DMS153 treated with DMSO at 0.1 percent for 48 hours (cell line): ENCODE measurements around the gene SLC5A5.
"Not testable (repeated sequence)": the region's sequence is repeated elsewhere in the genome, so short reads cannot be mapped to it uniquely, and the experiment has no call there.

Experiments
- DNase-seq: peaks from one replicate; lab custom pipeline; 2025; ENCODE audit not compliant: unreplicated experiment; lab: John Stamatoyannopoulos, UW

The SLC5A5 gene

GRCh38 chr19:17871032-17871877 is 490 bp upstream of the SLC5A5 start:
- no peak for DNase-seq

GRCh38 chr19:17872251-17873001 is 681 bp downstream of the SLC5A5 start:
- DNase-seq = no peak

GRCh38 chr19:17873786-17874757 is 2.3 kb downstream of the SLC5A5 start:
- peak; percentile 30 for DNase-seq

DNA sequence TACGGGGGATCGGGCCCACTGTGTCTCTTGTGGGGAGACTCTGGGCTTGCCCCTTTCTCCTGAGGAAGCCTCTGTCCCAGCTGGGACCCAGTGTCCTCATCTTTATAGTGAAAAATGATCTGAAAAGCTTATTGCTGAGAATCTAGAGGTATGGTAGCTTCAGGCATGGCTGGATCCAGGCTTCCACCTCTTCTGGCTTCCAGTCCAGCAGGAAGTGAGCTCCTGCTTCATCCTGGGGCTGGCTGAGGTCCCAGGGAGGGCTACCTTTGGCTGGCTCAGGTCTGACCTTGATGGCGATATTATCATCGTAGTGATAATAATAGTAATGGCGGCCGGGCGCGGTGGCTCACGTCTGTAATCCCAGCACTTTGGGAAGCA is 3.0 kb downstream of the SLC5A5 start:
- no peak for DNase-seq

- DNase-seq = no peak
Measured at GRCh38 chr19:17877696-17878095, 6.0 kb downstream of the SLC5A5 start.

DNA sequence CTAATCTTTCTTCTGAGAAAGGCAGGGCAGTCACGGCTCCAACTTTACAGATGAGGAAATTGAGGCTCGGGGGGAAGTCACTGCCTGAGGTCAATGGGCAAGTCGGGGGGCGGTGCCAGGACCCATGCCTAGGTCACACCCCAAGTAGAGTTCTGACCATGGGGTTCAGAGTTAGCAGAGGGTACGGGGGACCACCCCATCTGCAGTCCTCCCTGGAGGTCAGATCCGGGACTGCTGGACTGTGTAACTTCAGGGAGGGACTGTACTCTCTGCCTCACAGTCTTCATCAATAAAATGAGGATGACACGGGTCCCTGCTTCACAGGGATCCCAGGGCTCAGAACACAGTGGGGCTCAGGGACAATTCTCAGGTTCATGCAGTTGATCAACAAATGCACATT is 7.7 kb downstream of the SLC5A5 start:
- no peak for DNase-seq

DNA sequence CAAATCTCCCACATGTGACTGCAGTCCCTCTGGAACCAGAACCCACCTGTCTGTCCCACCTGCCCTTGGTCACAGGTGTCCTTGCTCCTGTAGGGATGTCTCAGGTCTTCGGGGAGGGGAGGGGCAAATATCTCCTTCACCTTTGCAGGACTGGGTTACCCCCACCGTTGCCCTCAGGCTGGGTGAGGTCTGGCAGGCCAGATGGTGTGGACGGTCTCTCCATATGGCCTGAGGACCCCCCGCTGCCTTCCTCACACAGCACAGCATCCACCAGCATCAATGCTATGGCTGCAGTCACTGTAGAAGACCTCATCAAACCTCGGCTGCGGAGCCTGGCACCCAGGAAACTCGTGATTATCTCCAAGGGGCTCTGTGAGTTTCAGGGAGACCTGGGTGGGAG is 10.0 kb downstream of the SLC5A5 start:
- DNase-seq = no peak

DNA sequence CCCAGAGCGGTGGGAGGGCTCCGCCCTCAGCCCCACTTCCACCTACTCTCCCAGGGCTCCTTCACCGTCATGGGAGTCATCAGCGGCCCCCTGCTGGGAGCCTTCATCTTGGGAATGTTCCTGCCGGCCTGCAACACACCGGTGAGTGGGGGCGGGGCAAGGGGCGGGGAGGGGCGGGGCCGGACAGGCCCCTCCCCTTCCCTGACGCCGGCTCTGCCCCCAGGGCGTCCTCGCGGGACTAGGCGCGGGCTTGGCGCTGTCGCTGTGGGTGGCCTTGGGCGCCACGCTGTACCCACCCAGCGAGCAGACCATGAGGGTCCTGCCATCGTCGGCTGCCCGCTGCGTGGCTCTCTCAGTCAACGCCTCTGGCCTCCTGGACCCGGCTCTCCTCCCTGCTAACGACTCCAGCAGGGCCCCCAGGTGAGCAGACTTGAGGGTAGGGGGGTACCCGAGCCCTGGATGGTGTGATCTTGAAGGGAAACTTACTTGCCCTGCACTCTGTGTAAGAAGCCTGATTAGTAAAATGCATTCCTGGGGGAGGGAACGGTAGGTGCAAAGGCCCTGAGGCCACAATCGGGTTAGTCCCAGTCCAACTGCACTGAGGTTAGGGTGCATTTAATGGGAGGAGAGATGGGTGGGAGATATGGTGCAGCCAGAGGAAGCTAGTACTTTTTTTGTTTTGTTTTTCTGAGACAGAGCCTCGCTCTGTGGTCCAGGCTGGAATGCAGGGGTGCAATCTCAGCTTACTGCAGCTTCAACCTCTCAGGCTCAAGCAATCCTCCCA is 12.1 kb downstream of the SLC5A5 start:
- no peak for DNase-seq

DNA sequence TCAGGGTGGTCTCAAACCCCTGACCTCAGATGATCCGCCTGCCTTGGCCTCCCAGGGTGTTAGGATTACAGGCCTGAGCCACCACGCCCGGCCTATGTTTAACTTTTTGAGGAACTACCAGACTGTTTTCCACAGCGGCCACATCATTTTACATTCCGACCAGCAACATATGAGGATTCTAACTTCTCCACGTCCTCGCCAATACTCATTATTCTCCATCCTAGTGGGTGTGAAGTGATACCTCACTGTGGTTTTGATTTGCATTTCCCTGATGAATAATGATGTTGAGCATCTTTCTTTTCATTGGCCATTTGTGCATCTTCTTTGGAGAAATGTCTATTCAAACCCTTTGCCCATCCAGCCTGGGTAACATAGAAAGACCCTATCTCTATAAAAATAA is 14.8 kb downstream of the SLC5A5 start:
- DNase-seq = no peak

DNA sequence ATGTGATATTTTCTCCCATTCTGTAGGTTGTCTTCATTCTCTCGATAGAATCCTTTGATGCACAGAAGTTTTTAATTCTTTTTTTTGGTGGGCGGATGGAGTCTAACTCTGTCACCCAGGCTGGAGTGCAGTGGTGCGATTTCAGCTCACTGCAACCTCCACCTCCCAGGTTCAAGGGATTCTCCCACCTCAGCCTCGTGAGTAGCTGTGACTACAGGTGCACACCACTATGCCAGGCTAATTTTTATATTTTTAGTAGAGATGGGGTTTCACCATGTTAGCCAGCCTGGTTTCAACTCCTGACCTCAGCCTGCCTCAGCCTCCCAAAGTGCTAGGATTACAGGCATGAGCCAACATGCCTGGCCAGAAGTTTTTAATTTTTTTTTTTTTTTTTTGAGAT is 15.5 kb downstream of the SLC5A5 start:
- DNase-seq = not testable (repeated sequence)

GRCh38 chr19:17888260-17888659 is 16.5 kb downstream of the SLC5A5 start:
- DNase-seq = no peak

DNA sequence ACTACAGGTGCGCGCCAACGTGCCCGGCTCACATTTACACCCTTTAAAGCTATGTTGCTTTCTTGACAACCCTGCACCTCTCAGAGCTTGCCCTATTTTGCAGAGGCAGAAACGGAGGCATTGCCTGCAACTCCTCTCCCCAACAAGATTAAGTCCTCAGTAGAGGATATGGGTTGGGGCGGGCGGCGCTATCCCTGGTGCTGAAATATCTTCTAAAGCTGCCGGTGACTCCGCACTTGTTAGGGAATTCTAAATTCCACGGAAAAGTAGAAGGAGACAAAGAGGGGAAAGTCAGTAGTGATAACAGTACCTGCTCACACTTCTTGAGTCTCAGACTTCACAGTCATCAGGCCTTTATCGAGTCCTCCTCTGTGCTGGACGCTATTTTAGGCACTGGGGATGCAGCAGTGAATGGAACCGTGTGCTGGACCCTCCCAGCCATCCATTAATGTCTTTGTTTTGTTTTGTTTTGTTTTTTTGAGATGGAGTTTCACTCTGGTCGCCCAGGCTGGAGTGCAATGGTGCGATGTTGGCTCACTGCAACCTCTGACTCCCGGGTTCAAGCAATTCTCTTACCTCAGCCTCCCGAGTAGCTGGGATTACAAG is 18.0 kb downstream of the SLC5A5 start:
- no peak for DNase-seq

- no peak for DNase-seq
Measured at GRCh38 chr19:17893766-17894165, 22.0 kb downstream of the SLC5A5 start.

GRCh38 chr19:17902701-17903100 is 31.0 kb downstream of the SLC5A5 start:
- DNase-seq = no peak

DNA sequence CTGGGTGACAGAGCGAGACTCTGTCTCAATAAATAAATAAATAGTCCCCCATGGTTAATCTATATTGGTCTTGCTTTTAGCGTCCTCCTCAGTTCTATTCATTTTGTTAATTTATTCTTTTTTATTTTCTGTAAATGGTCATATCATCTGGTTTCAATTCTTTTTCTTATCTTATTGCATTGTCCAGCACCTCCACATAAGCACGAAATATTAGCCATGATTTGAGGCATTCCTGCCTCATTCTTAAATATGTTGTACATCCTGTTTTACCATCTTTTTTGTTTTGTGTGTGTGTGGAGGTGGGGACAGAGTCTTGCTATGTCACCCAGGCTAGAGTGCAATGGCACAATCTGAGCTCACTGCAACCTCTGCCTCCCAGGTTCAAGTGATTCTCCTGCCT is 36.5 kb downstream of the SLC5A5 start:
- DNase-seq = no peak

GRCh38 chr19:17909003-17909732 is 37.4 kb downstream of the SLC5A5 start:
- DNase-seq = no peak

DNA sequence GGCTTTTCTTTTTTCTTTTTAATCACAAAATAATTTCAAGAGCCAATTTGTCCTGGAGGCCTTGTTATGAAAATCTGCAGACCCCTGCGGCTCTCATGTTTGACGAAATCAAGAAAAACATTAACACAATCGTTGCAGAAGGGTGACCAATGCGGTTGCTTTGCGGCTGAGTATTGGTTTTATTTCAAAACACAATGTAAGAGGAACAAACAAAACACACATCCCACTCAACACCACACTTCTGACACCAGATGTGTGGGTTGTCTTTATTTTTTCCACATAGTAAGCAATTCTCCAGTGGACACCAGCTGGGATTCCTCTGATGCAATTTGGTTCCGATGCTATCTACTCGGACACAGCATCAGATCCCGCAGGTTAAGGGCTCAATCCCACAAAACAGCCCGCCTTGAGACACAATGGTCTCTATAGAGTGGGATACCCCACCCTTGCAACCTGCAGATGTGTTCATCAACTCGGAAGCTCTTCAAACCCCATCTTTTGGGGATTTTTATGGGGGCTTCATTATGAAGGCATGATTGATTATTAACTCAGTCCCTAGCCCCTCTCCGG is 39.1 kb downstream of the SLC5A5 start:
- no peak for DNase-seq

DNA sequence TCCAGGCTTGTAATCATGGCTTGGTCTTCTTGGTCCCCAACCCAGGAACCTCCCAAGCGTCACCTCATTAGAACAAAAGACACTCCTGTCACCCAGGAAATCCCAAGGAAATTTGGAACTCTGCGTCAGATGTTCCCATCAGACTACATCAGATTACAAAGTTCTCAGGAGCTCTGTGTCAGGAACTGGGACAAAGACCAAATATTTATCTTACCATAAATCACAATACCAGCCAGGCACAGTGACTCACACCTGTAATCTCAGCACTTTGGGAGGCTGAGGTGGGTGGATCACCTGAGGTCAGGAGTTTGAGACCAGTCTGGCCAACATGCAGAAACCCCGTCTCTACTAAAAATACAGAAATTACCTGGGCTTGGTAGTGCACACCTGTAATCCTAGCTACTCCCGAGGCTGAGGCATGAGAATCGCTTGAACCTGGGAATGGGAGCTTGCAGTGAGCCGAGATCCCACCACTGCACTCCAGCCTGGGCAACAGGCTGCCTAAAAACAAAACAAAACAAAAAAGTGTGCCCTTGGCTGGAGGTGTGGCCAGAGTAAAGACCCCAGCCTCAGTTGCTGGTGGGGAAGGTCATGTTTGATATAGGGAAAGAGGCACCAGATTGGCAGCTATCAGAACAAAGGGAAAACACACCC is 44.3 kb downstream of the SLC5A5 start:
- DNase-seq = no peak

DNA sequence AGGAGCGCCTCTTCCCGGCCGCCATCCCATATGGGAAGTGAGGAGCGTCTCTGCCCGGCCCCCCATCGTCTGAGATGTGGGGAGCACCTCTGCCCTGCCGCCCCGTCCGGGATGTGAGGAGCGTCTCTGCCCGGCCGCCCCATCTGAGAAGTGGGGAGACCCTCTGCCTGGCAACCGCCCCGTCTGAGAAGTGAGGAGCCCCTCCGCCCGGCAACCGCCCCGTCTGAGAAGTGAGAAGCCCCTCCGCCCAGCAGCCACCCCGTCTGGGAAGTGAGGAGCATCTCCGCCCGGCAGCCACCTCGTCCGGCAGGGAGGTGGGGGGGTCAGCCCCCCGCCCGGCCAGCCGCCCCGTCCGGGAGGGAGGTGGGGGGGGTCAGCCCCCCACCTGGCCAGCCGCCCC is 46.4 kb downstream of the SLC5A5 start:
- DNase-seq = not testable (repeated sequence)
